SHP77 (cell line): Measurements from ENCODE around the gene SUCLA2.

Source experiments
- DNase-seq, 2 experiments: peaks; one replicate each; lab custom pipeline; 2025; lab: John Stamatoyannopoulos, UW

Gene SUCLA2

DNA sequence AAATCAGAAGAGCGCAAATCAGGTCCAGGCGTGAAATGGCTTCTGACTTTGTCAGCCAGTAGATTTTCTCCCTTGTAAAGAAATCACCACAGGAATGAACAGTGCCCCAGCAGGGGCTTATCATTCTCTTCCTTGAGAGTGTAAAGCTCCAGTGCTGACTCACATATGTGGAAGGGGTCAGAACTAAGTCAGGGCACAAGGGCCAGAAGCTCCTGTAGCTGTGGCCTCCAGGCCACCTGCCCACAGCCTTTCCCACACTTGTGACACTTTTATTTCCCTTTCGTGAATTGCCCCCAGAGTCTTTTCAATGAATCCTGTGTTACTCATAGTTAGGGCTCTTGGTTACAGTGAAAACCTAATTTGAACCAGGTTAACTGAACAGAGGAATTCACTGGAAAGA is 99.6 kb downstream of the SUCLA2 start:
- no peak for DNase-seq

- no peak for DNase-seq
Measured at GRCh38 chr13:47898080-47898479, 103.0 kb downstream of the SUCLA2 start.

GRCh38 chr13:47897411-47898050 is 103.5 kb downstream of the SUCLA2 start:
- DNase-seq = no peak

GRCh38 chr13:47896546-47896945 is 104.5 kb downstream of the SUCLA2 start:
- no peak for DNase-seq

DNA sequence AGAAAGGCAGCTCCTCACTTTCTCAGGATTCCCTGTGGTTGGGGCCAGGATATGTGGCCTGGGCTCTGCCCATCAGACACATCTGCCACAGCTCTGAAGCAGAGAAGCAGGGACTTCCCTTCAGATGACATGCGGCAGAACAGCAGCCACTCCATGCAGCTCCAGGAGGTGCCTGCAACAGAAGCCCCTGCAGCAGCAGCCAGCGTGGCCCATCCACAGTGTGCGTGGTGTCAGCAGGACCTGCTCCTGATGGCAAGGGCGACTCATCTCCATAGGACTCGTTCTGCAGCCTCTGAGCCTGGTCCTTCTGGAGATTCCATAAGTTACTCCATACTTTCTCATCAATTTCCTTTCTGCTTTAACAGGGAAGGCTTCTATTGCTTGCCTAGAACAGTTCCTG is 105.0 kb downstream of the SUCLA2 start:
- DNase-seq = no peak

- no peak for DNase-seq
Measured at GRCh38 chr13:47893527-47893926, 107.5 kb downstream of the SUCLA2 start.
